Hepatocyte (in vitro differentiated cells): ENCODE data around the gene WNT1. TPM values are rescaled to one million over a fixed set of nuclear protein-coding genes. Genes with fewer than 3 reads are reported as not detected.

ENCODE experiments used
- DNase-seq: peaks from one replicate; pipeline ENCODE4 v3.0.0-alpha.2; 2016; ENCODE audit warnings: low spot score
- H2AFZ ChIP-seq: fragments of 200-600 bp; sonication (generic); 2 replicates; pipeline ENCODE4 v1.6.0; 2016; ENCODE audit warnings: antibody characterized with exemption, mild to moderate bottlenecking
- H3K27ac ChIP-seq: fragments of 200-600 bp; sonication (generic); 2 replicates; pipeline ENCODE4 v1.5.1; 2016; ENCODE audit warnings: mild to moderate bottlenecking
- H3K27me3 ChIP-seq: fragments of 200-600 bp; sonication (generic); 2 replicates; pipeline ENCODE4 v1.6.1; 2016
- H3K36me3 ChIP-seq: fragments of 200-600 bp; sonication (generic); replicated peaks from 2 replicates; pipeline ENCODE4 v1.5.1; 2016; ENCODE audit warnings: low read depth; ENCODE audit not compliant: insufficient read depth
- H3K4me1 ChIP-seq: fragments of 200-600 bp; sonication (generic); 2 replicates; pipeline ENCODE4 v1.5.1; 2016; ENCODE audit warnings: mild to moderate bottlenecking, moderate library complexity; ENCODE audit not compliant: insufficient read depth
- H3K4me2 ChIP-seq: fragments of 200-600 bp; sonication (generic); 2 replicates; pipeline ENCODE4 v1.6.0; 2016
- H3K4me3 ChIP-seq: fragments of 200-600 bp; sonication (generic); 2 replicates; pipeline ENCODE4 v1.5.1; 2016; ENCODE audit warnings: mild to moderate bottlenecking
- H3K79me2 ChIP-seq: fragments of 200-600 bp; sonication (generic); 2 replicates; pipeline ENCODE4 v1.6.0; 2017; ENCODE audit warnings: mild to moderate bottlenecking
- H3K9me2 ChIP-seq: fragments of 200-600 bp; sonication (generic); replicated peaks from 2 replicates; pipeline ENCODE4 v1.6.0; 2017; ENCODE audit warnings: mild to moderate bottlenecking; ENCODE audit not compliant: insufficient read depth
- H3K9me3 ChIP-seq: fragments of 200-600 bp; sonication (generic); 2 replicates; pipeline ENCODE4 v1.5.1; 2016; ENCODE audit warnings: low read depth, mild to moderate bottlenecking
- H4K20me1 ChIP-seq: fragments of 200-600 bp; sonication (generic); 2 replicates; pipeline ENCODE4 v1.6.0; 2016; ENCODE audit warnings: mild to moderate bottlenecking; ENCODE audit not compliant: insufficient read depth, poor library complexity, severe bottlenecking
- CTCF ChIP-seq: fragments of 200-600 bp; sonication (generic); IDR thresholded peaks from 2 replicates; pipeline ENCODE4 v1.5.1; 2016; ENCODE audit warnings: antibody characterized with exemption, mild to moderate bottlenecking; ENCODE audit not compliant: poor library complexity
- EZH2 ChIP-seq: fragments of 200-600 bp; sonication (generic); IDR thresholded peaks from 2 replicates; pipeline ENCODE4 v1.6.1; 2016; ENCODE audit warnings: antibody characterized with exemption, mild to moderate bottlenecking, borderline replicate concordance
- EZH2phosphoT487 ChIP-seq: fragments of 200-600 bp; sonication (generic); IDR thresholded peaks from one replicate; pipeline ENCODE4 v1.6.1; 2018; ENCODE audit warnings: antibody characterized with exemption, mild to moderate bottlenecking, low read depth, moderate library complexity; ENCODE audit not compliant: unreplicated experiment, severe bottlenecking
- WGBS: methylation state at CpG from one replicate; pipeline ENCODE4 v1.1.6; 2016; ENCODE audit warnings: low lambda C conversion rate; ENCODE audit errors: missing lambda C conversion rate; 5-methylcytosine and 5-hydroxymethylcytosine counted together
- polyA plus RNA-seq: library from polyadenylated mRNA; unstranded; fragments of >200 nt; fragmentation: Nextera tagmentation; extraction: Ambion mirVana; gene quantifications from 2 replicates; pipeline ENCODE4 v1.2.1, GENCODE V29; 2016
- total RNA-seq: library from RNA; depleted of rRNA; stranded (reverse); fragments of >200 nt; gene quantifications from 2 replicates; pipeline ENCODE4 v1.2.3, GENCODE V29; 2014

Gene WNT1
- total and polyA plus RNA-seq, 2 experiments from 2014 or later = not detected

DNA sequence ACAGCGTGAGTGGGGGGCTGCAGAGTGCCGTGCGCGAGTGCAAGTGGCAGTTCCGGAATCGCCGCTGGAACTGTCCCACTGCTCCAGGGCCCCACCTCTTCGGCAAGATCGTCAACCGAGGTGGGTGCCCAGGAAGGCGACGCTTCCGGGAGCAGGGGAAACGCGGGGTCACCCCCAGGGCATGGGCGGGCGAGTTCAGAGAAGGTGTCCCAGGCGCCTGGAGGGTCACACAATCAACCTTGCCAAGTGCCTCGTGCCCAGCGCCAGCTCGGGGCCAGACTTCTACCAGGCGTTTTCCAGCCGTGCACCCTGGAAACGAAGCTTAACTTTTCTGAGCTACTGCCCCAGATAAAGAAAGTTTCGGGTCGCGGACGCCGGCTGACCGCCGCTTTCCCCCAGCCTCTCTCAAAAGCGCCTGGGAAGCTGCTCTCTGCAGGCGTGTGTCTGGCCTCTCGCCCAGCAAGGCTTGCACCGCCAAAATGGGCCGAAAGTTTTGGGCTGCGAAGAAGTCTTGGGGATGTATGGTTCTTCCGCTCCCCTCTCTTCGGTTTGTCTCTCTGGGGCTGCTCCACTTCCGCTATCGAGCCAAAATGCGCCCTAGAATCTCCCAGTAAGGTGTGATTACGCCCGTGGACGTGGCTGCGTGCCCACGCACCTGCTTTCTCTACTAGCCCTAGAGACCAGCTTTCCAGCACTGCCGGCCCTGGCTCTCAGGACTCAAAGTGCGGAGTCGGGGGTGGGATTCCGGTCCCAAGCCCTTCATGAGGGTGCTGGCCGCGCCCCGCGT, 1.7 kb downstream of the WNT1 start:
- peak overlapping the region; percentile 13 for H3K4me3 ChIP-seq
- H3K27me3 ChIP-seq = peaks cover 97% of the 10 kb centered on the region
- H3K9me2 ChIP-seq = no peaks in the 10 kb centered on the region
- peak overlapping the region; percentile 82 for H3K4me2 ChIP-seq
- H2AFZ ChIP-seq = no peak overlapping the region
- H3K4me1 ChIP-seq = peaks cover 39% of the 10 kb centered on the region
- DNase-seq = no peak
- H3K27ac ChIP-seq = no peak overlapping the region
- H3K9me3 ChIP-seq = no peaks in the 10 kb centered on the region
- 5% methylated on average over 55 of the region's 55 CpGs for WGBS
- H3K79me2 ChIP-seq = no peaks in the 10 kb centered on the region
- TF ChIP-seq EZH2 (no peak), CTCF (no peak), EZH2phosphoT487 (no peak)
- no peaks in the 10 kb centered on the region for H4K20me1 ChIP-seq
- H3K36me3 ChIP-seq = no peaks in the 10 kb centered on the region

- H3K36me3 ChIP-seq = no peaks in the 10 kb centered on the region
- TF ChIP-seq EZH2phosphoT487 (peak; percentile 33), CTCF (peak; percentile 17), EZH2 (peak; percentile 91)
- peak overlapping the region; percentile 82 for H3K4me2 ChIP-seq
- peak; percentile 53 for DNase-seq
- H3K9me2 ChIP-seq = no peaks in the 10 kb centered on the region
- H2AFZ ChIP-seq = peak overlapping the region; percentile 8
- no peaks in the 10 kb centered on the region for H4K20me1 ChIP-seq
- peaks cover 98% of the 10 kb centered on the region for H3K27me3 ChIP-seq
- 2% methylated on average over 41 of the region's 46 CpGs for WGBS
- H3K9me3 ChIP-seq = no peaks in the 10 kb centered on the region
- H3K79me2 ChIP-seq = no peaks in the 10 kb centered on the region
- no peak overlapping the region for H3K27ac ChIP-seq
- peaks cover 39% of the 10 kb centered on the region for H3K4me1 ChIP-seq
- H3K4me3 ChIP-seq = no peak overlapping the region
These were observed 2.3 kb downstream of the WNT1 start for GRCh38 chr12:48980389-48980952.

DNA sequence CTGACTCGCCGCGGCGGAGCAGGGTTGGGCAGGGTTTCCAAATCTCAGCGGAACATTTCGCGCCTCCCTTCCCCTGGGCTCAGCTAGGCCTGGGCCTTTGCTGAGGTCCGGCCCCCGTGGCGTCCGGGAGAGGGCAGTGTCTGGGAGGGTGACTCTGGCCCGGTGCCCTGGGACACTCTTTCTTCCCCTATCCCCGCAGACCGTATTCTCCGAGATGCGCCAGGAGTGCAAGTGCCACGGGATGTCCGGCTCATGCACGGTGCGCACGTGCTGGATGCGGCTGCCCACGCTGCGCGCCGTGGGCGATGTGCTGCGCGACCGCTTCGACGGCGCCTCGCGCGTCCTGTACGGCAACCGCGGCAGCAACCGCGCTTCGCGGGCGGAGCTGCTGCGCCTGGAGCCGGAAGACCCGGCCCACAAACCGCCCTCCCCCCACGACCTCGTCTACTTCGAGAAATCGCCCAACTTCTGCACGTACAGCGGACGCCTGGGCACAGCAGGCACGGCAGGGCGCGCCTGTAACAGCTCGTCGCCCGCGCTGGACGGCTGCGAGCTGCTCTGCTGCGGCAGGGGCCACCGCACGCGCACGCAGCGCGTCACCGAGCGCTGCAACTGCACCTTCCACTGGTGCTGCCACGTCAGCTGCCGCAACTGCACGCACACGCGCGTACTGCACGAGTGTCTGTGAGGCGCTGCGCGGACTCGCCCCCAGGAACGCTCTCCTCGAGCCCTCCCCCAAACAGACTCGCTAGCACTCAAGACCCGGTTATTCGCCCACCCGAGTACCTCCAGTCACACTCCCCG, 3.0 kb downstream of the WNT1 start:
- H3K27me3 ChIP-seq = peaks cover 98% of the 10 kb centered on the region
- H3K79me2 ChIP-seq = no peaks in the 10 kb centered on the region
- DNase-seq = no peak
- no peaks in the 10 kb centered on the region for H3K36me3 ChIP-seq
- WGBS = 6% methylated on average over 79 of the region's 91 CpGs
- H2AFZ ChIP-seq = peak overlapping the region; percentile 31
- TF ChIP-seq EZH2phosphoT487 (no peak), CTCF (peak; percentile 4), EZH2 (peak; percentile 45)
- H3K4me3 ChIP-seq = no peak overlapping the region
- peak overlapping the region; percentile 82 for H3K4me2 ChIP-seq
- no peaks in the 10 kb centered on the region for H3K9me3 ChIP-seq
- no peak overlapping the region for H3K27ac ChIP-seq
- H3K4me1 ChIP-seq = peaks cover 39% of the 10 kb centered on the region
- H4K20me1 ChIP-seq = no peaks in the 10 kb centered on the region
- H3K9me2 ChIP-seq = no peaks in the 10 kb centered on the region
